Fibroblast of pulmonary artery (primary cell): Measurements from ENCODE around the gene TCHHL1.

Experiments
- DNase-seq: peaks from one replicate; pipeline ENCODE4 v3.0.0-alpha.2; 2010; ENCODE audit warnings: low read depth
- H3K4me3 ChIP-seq: replicated peaks from 2 replicates; pipeline ENCODE4 v1.5.1; 2011; ENCODE audit warnings: low read depth, mild to moderate bottlenecking, control low read depth, low read length, moderate library complexity
- CTCF ChIP-seq: IDR thresholded peaks from 2 replicates; pipeline ENCODE4 v1.5.1; 2011; ENCODE audit warnings: mild to moderate bottlenecking, control low read depth, low read length, inconsistent platforms; ENCODE audit errors: missing control alignments

Gene TCHHL1

DNA sequence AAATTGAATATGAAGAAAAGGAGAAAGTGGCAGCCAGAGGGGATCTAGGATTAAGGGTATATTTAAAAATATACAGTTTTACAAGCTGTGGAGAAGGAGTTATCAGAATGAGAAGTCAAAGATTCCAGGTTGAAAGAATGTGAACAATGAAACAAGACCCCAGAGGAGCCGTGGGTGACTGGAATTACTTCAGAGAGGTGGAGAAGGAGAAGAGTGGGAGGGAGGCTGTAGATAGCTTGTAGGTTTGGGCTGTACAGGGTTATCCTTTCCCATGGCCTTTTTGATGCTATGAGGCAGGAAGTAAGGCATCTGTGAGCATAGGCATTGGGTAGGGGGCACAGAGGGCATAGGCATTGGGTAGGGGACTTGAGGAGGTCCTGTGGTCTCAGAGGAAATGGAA is 46.8 kb downstream of the TCHHL1 start:
- DNase-seq = no peak
- TF ChIP-seq CTCF = no peak
- no peak overlapping the region for H3K4me3 ChIP-seq

- no peak for DNase-seq
- no peak overlapping the region for H3K4me3 ChIP-seq
- TF ChIP-seq CTCF = no peak
Measured at GRCh38 chr1:152039886-152040285, 49.0 kb downstream of the TCHHL1 start.

DNA sequence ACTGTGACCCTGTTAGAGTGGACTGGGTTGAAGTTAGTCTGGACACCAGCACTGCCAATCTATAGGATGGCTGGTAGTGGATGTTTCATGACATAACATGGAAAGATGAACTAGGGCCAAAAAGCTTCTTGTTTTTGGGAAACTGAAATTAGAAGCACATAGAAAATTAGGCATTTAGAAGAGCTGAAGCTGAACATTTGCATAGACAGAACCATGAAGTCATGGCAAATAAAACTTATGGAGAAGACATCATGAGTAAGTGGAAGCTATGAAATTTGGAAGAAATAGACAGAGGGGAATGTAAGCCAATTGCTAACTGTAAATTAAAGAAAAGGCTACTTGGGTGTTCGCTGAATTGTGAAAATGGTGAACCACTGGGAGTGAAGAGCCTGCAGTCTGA is 49.4 kb downstream of the TCHHL1 start:
- H3K4me3 ChIP-seq = no peak overlapping the region
- no peak for TF ChIP-seq CTCF
- DNase-seq = no peak

GRCh38 chr1:152038871-152039270 is 50.0 kb downstream of the TCHHL1 start:
- TF ChIP-seq CTCF = no peak
- no peak overlapping the region for H3K4me3 ChIP-seq
- no peak for DNase-seq

GRCh38 chr1:152036267-152037216 is 52.3 kb downstream of the TCHHL1 start, which contains the start of gene S100A11:
TSS of gene S100A11 (minus strand) at chr1:152037004. CDS start at chr1:152036915, 89 bp downstream.
- H3K4me3 ChIP-seq = peak within 1 kb of the TSS; percentile 97
- DNase-seq = peak; percentile 85
- no peak for TF ChIP-seq CTCF

- DNase-seq = peak; percentile 39
- no peak for TF ChIP-seq CTCF
- H3K4me3 ChIP-seq = peak overlapping the region; percentile 97
Measured at GRCh38 chr1:152035539-152036266, 53.2 kb downstream of the TCHHL1 start.
